Trophoblast cell (in vitro differentiated cells and primary cell): ENCODE results near the gene CYB5B.

Source experiments
- DNase-seq, 2 donors: peaks; one replicate each; pipeline ENCODE4 v3.0.0-alpha.2; 2016
- H2AFZ ChIP-seq: 2 replicates; pipeline ENCODE4 v1.6.1; 2013; ENCODE audit warnings: low read length, moderate library complexity, mild to moderate bottlenecking; ENCODE audit not compliant: insufficient read depth, poor library complexity
- H2AK5ac ChIP-seq: 2 replicates; pipeline ENCODE4 v1.6.1; 2013; ENCODE audit warnings: mild to moderate bottlenecking, low read length
- H2BK120ac ChIP-seq: 2 replicates; pipeline ENCODE4 v1.6.1; 2013; ENCODE audit warnings: low read length, mild to moderate bottlenecking, moderate library complexity; ENCODE audit not compliant: insufficient read depth, poor library complexity
- H2BK12ac ChIP-seq: 2 replicates; pipeline ENCODE4 v1.6.1; 2013; ENCODE audit warnings: mild to moderate bottlenecking, low read length, moderate library complexity
- H2BK5ac ChIP-seq: 2 replicates; pipeline ENCODE4 v1.6.1; 2013; ENCODE audit warnings: low read length, low read depth, moderate library complexity, mild to moderate bottlenecking; ENCODE audit not compliant: poor library complexity
- H3K14ac ChIP-seq: 2 replicates; pipeline ENCODE4 v1.6.1; 2013; ENCODE audit warnings: mild to moderate bottlenecking, low read length
- H3K18ac ChIP-seq: 2 replicates; pipeline ENCODE4 v1.6.1; 2013; ENCODE audit warnings: mild to moderate bottlenecking, low read length
- H3K23ac ChIP-seq: 2 replicates; pipeline ENCODE4 v1.6.1; 2013; ENCODE audit warnings: low read length
- H3K27ac ChIP-seq: 2 replicates; pipeline ENCODE4 v1.5.1; 2013; ENCODE audit warnings: low read depth, mild to moderate bottlenecking, inconsistent platforms, low read length, moderate library complexity
- H3K27me3 ChIP-seq: 2 replicates; pipeline ENCODE4 v1.6.1; 2013; ENCODE audit warnings: inconsistent platforms, mild to moderate bottlenecking, low read length, moderate library complexity; ENCODE audit not compliant: insufficient read depth
- H3K36me3 ChIP-seq, 2 experiments: 1 replicate in 1 of 2; 2 replicates in 1 of 2; pipeline ENCODE4 v1.6.1; 2013; ENCODE audit warnings: low read length in 2 of 2, mild to moderate bottlenecking in 2 of 2, moderate library complexity in 1 of 2; ENCODE audit not compliant: insufficient read depth in 2 of 2, control insufficient read depth in 1 of 2
- H3K4ac ChIP-seq: 2 replicates; pipeline ENCODE4 v1.6.1; 2013; ENCODE audit warnings: low read depth, mild to moderate bottlenecking, low read length, moderate library complexity
- H3K4me1 ChIP-seq, 2 experiments: 1 replicate in 1 of 2; 2 replicates in 1 of 2; pipeline ENCODE4 v1.6.1; 2013; ENCODE audit warnings: low read length in 2 of 2, mild to moderate bottlenecking in 2 of 2, moderate library complexity in 1 of 2; ENCODE audit not compliant: insufficient read depth in 2 of 2, control insufficient read depth in 1 of 2
- H3K4me2 ChIP-seq: 2 replicates; pipeline ENCODE4 v1.6.1; 2013; ENCODE audit warnings: inconsistent platforms, mild to moderate bottlenecking, low read length, moderate library complexity
- H3K4me3 ChIP-seq: 2 replicates; pipeline ENCODE4 v1.5.1; 2013; ENCODE audit warnings: mild to moderate bottlenecking, low read depth, low read length, inconsistent platforms
- H3K79me1 ChIP-seq: one replicate; pipeline ENCODE4 v1.6.1; 2013; ENCODE audit warnings: low read length
- H3K79me2 ChIP-seq: 2 replicates; pipeline ENCODE4 v1.6.1; 2013; ENCODE audit warnings: low read length, mild to moderate bottlenecking; ENCODE audit not compliant: control insufficient read depth, insufficient read depth, poor library complexity
- H3K9ac ChIP-seq: 2 replicates; pipeline ENCODE4 v1.6.1; 2013; ENCODE audit warnings: mild to moderate bottlenecking, low read length
- H3K9me3 ChIP-seq: 2 replicates; pipeline ENCODE4 v1.6.1; 2013; ENCODE audit warnings: low read depth, mild to moderate bottlenecking, control low read depth, inconsistent platforms, low read length; ENCODE audit not compliant: insufficient read depth
- H4K12ac ChIP-seq: 2 replicates; pipeline ENCODE4 v1.6.1; 2013; ENCODE audit warnings: low read depth, mild to moderate bottlenecking, low read length, moderate library complexity
- H4K8ac ChIP-seq: 2 replicates; pipeline ENCODE4 v1.6.1; 2013; ENCODE audit warnings: low read depth, mild to moderate bottlenecking, low read length, moderate library complexity
- H4K91ac ChIP-seq: one replicate; pipeline ENCODE4 v1.6.1; 2013; ENCODE audit warnings: low read depth, mild to moderate bottlenecking, low read length, moderate library complexity
- WGBS: extraction: QIAGEN DNeasy Blood & Tissue Kit; methylation state at CpG from one replicate; pipeline ENCODE4 v1.1.7; 2013; ENCODE audit warnings: missing lambda C conversion rate; ENCODE audit not compliant: insufficient read length, insufficient coverage; ENCODE audit errors: extremely low coverage; 5-methylcytosine and 5-hydroxymethylcytosine counted together

The CYB5B gene

DNA sequence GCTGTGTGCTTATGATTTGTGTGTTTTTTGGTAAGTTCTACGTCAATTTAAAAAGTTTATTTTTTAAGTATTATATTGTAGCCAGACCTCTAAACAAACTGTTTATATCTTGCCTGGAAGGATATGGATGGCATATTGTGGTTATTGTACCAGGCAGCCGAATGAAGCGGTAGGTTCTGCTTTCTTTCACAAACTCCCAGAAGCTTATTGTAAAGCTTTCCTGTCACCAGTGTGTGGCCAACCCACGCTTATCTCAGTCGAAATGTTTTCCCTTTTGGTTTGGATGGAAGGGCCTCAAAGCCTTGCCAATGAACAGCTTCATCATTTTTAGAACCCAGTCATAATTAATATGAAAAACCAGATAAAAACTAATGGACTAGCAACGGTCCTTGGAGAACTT is 53.1 kb downstream of the CYB5B start:
- H3K79me1 ChIP-seq = no peaks in the 10 kb centered on the region
- H3K4me2 ChIP-seq = no peak overlapping the region
- H3K79me2 ChIP-seq = no peaks in the 10 kb centered on the region
- H3K27ac ChIP-seq = no peak overlapping the region
- H2BK5ac ChIP-seq = no peak overlapping the region
- no peak overlapping the region for H3K9ac ChIP-seq
- no peak overlapping the region for H2BK12ac ChIP-seq
- no CpG with 5 or more reads among the region's 6 CpGs for WGBS
- no peak overlapping the region for H3K4ac ChIP-seq
- no peak overlapping the region for H2AK5ac ChIP-seq
- H4K8ac ChIP-seq = no peak overlapping the region
- H3K36me3 ChIP-seq = no peaks in the 10 kb centered on the region
- no peak for DNase-seq
- no peak overlapping the region for H4K91ac ChIP-seq
- no peaks in the 10 kb centered on the region for H3K27me3 ChIP-seq
- H3K9me3 ChIP-seq = no peaks in the 10 kb centered on the region
- H3K4me3 ChIP-seq = no peak overlapping the region
- no peak overlapping the region for H2AFZ ChIP-seq
- no peak overlapping the region for H4K12ac ChIP-seq
- no peak overlapping the region for H2BK120ac ChIP-seq
- no peak overlapping the region for H3K18ac ChIP-seq
- H3K23ac ChIP-seq = no peak overlapping the region
- H3K14ac ChIP-seq = no peak overlapping the region
- peaks cover 0 to 4% of the 10 kb centered on the region in 2 experiments for H3K4me1 ChIP-seq

DNA sequence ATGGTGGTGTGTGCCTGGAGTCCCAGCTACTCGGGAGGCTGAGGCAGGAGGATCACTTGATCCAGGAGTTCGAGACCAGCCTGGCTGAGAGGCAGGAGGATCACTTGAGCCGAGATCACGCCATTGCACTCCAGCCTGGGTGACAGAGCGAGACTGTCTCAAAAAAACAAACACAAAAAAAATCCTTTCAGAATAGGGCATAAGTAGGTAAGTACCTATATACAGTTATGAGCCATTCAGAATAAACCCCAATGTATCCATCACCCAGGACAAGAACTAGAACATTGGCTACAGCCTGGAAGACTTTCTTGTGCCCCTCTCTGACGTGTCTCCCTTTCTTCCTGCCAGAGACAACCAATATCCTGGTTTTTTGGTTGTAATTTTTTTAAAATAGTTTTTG is 54.3 kb downstream of the CYB5B start:
- no CpG with 5 or more reads among the region's 6 CpGs for WGBS
- H2AFZ ChIP-seq = no peak overlapping the region

GRCh38 chr16:69479775-69480174 is 55.4 kb downstream of the CYB5B start:
- Histone ChIP-seq H3K4me2 (no peak overlapping the region), H4K12ac (no peak overlapping the region), H3K27ac (no peak overlapping the region), H3K4ac (no peak overlapping the region), H2AFZ (no peak overlapping the region), H3K79me2 (no peaks in the 10 kb centered on the region), H3K4me3 (no peak overlapping the region), H3K9me3 (no peaks in the 10 kb centered on the region), H2BK12ac (no peak overlapping the region), H3K9ac (no peak overlapping the region), H3K36me3 (no peaks in the 10 kb centered on the region), H4K8ac (no peak overlapping the region), H2BK120ac (no peak overlapping the region), H3K4me1 (peaks cover 0 to 4% of the 10 kb centered on the region in 2 experiments), H3K79me1 (no peaks in the 10 kb centered on the region), H4K91ac (no peak overlapping the region), H2BK5ac (no peak overlapping the region), H3K18ac (no peak overlapping the region), H3K27me3 (no peaks in the 10 kb centered on the region), H3K14ac (no peak overlapping the region), H2AK5ac (no peak overlapping the region), H3K23ac (no peak overlapping the region)
- peak; percentile 33 to 66 for DNase-seq
- no CpG with 5 or more reads among the region's 3 CpGs for WGBS

More for the DNA sequence above, 54.3 kb downstream of the CYB5B start:
- Histone ChIP-seq H4K91ac (no peak overlapping the region), H3K4me2 (no peak overlapping the region), H3K79me2 (no peaks in the 10 kb centered on the region), H3K27me3 (no peaks in the 10 kb centered on the region), H3K4ac (no peak overlapping the region), H4K8ac (no peak overlapping the region), H2BK5ac (no peak overlapping the region), H3K23ac (no peak overlapping the region), H3K27ac (no peak overlapping the region), H3K79me1 (no peaks in the 10 kb centered on the region), H2AK5ac (no peak overlapping the region), H4K12ac (no peak overlapping the region), H3K36me3 (no peaks in the 10 kb centered on the region), H2BK120ac (no peak overlapping the region), H3K14ac (no peak overlapping the region), H3K18ac (no peak overlapping the region), H3K4me1 (peaks cover 0 to 4% of the 10 kb centered on the region in 2 experiments), H2BK12ac (no peak overlapping the region), H3K9me3 (no peaks in the 10 kb centered on the region), H3K4me3 (no peak overlapping the region), H3K9ac (no peak overlapping the region)
- no peak for DNase-seq

GRCh38 chr16:69481901-69482341 is 57.5 kb downstream of the CYB5B start:
- Histone ChIP-seq H3K18ac (no peak overlapping the region), H2BK5ac (no peak overlapping the region), H3K27me3 (no peaks in the 10 kb centered on the region), H3K4me1 (peaks cover 0 to 1% of the 10 kb centered on the region in 2 experiments), H4K91ac (no peak overlapping the region), H3K9ac (no peak overlapping the region), H3K23ac (no peak overlapping the region), H2AFZ (no peak overlapping the region), H3K36me3 (no peaks in the 10 kb centered on the region), H2BK120ac (no peak overlapping the region), H3K4me2 (no peak overlapping the region), H3K9me3 (no peaks in the 10 kb centered on the region), H2BK12ac (no peak overlapping the region), H3K4ac (no peak overlapping the region), H3K79me1 (no peaks in the 10 kb centered on the region), H3K14ac (no peak overlapping the region), H3K27ac (no peak overlapping the region), H3K4me3 (no peak overlapping the region), H2AK5ac (no peak overlapping the region), H3K79me2 (no peaks in the 10 kb centered on the region), H4K8ac (no peak overlapping the region), H4K12ac (no peak overlapping the region)
- DNase-seq = no peak
- no CpG with 5 or more reads among the region's 12 CpGs for WGBS
